Panc1 (cell line): Measurements from ENCODE around the gene SORT1. TPM values are rescaled to one million over a fixed set of nuclear protein-coding genes. Genes with fewer than 3 reads are reported as not detected.

Experiments used
- ATAC-seq: fragments of 200-7000 bp; cut with Tn5 transposase; 2 replicates; pipeline ENCODE4 v1.9.1; 2020; ENCODE audit warnings: mild to moderate bottlenecking, moderate library complexity
- BruUV-seq: library from RNA; stranded (reverse); fragments of 400-500 nt; replicated peaks from 2 replicates; lab custom pipeline; 2021; lab: Mats Ljungman, UMichigan
- CTCF ChIA-PET: fragments of 300-600 bp; sonication (Branson Sonifier 250); formaldehyde crosslinking; loops from one replicate; lab custom pipeline; 2022; ENCODE audit warnings: antibody characterized with exemption; lab: Charles Lee
- POLR2A ChIA-PET: fragments of 300-600 bp; sonication (Branson Sonifier 250); formaldehyde crosslinking; loops from one replicate; lab custom pipeline; 2022; ENCODE audit warnings: antibody characterized with exemption; lab: Charles Lee
- DNase-seq: peaks from one replicate; pipeline ENCODE4 v3.0.0-alpha.2; 2010; ENCODE audit warnings: low read depth, low spot score
- H3K27ac ChIP-seq: 2 replicates; pipeline ENCODE4 v1.5.1; 2011; ENCODE audit warnings: mild to moderate bottlenecking, low read length, inconsistent platforms
- H3K27me3 ChIP-seq: fragments of 200-500 bp; sonication (Bioruptor generic); 2 replicates; pipeline ENCODE4 v1.6.0; 2014; ENCODE audit warnings: low read length, inconsistent platforms; ENCODE audit not compliant: control insufficient read depth, insufficient read depth
- H3K36me3 ChIP-seq: fragments of 200-500 bp; sonication (Bioruptor generic); 2 replicates; pipeline ENCODE4 v1.5.1; 2014; ENCODE audit warnings: inconsistent platforms, mild to moderate bottlenecking, low read length, moderate library complexity; ENCODE audit not compliant: control insufficient read depth, insufficient read depth
- H3K4me1 ChIP-seq: 2 replicates; pipeline ENCODE4 v1.5.1; 2011; ENCODE audit warnings: inconsistent platforms, mild to moderate bottlenecking, low read length, moderate library complexity; ENCODE audit not compliant: control insufficient read depth, insufficient read depth
- H3K4me3 ChIP-seq, 2 experiments: 2 replicates each; pipeline ENCODE4 v1.5.1; 2011 to 2012; ENCODE audit warnings: low read depth in 2 of 2, low read length in 2 of 2, mild to moderate bottlenecking in 2 of 2, inconsistent platforms in 1 of 2, moderate library complexity in 1 of 2
- H3K9me3 ChIP-seq: fragments of 200-500 bp; sonication (Bioruptor generic); 2 replicates; pipeline ENCODE4 v1.5.1; 2014; ENCODE audit warnings: low read depth, mild to moderate bottlenecking, inconsistent platforms, low read length, moderate library complexity; ENCODE audit not compliant: control insufficient read depth, insufficient read depth
- CTCF ChIP-seq: fragments of 450-650 bp; IDR thresholded peaks from 2 replicates; pipeline ENCODE4 v1.5.1; 2017; ENCODE audit warnings: mild to moderate bottlenecking
- POLR2AphosphoS5 ChIP-seq: IDR thresholded peaks from 2 replicates; pipeline ENCODE4 v1.6.1; 2012; ENCODE audit warnings: mild to moderate bottlenecking, low read depth, low read length, moderate library complexity
- REST ChIP-seq, 2 experiments: IDR thresholded peaks; 2 replicates each; pipeline ENCODE4 v1.6.1; 2011 to 2012; ENCODE audit warnings: low read depth in 2 of 2, control low read depth in 1 of 2, low read length in 1 of 2, mild to moderate bottlenecking in 1 of 2, moderate library complexity in 1 of 2; ENCODE audit not compliant: insufficient read depth in 1 of 2
- SIN3A ChIP-seq: IDR thresholded peaks from 2 replicates; pipeline ENCODE4 v1.6.1; 2012; ENCODE audit warnings: low read depth, mild to moderate bottlenecking, low read length, moderate library complexity, borderline replicate concordance; ENCODE audit not compliant: insufficient read depth
- TCF7L2 ChIP-seq: IDR thresholded peaks from 2 replicates; pipeline ENCODE4 v1.6.1; 2011; ENCODE audit warnings: mild to moderate bottlenecking, low read depth, low read length, inconsistent platforms
- in situ Hi-C: cut with HindIII; loops from 2 replicates; pipeline ENCODE4 v1.10.0; 2016; ENCODE audit warnings: low sequenced_read_pairs, low pct_unique_long_range_greater_than_20kb
- intact Hi-C: fragments of 100-400 bp; cut with micrococcal nuclease; formaldehyde crosslinking; loops from one replicate; pipeline ENCODE4 v1.10.0; 2022; ENCODE audit not compliant: unreplicated experiment
- total RNA-seq: library from RNA; stranded (reverse); gene quantifications from one replicate; pipeline ENCODE4 v1.2.1, GENCODE V29; 2021; ENCODE audit not compliant: unreplicated experiment

Gene SORT1
- total RNA-seq, 1 experiment from 2014 or later: 25.1 TPM

- peaks cover 11% of the 10 kb centered on the region for H3K4me1 ChIP-seq
- H3K9me3 ChIP-seq: no peaks in the 10 kb centered on the region
- CTCF ChIA-PET: interaction anchor here (0.6 to 1.3 kb wide), 3 partner anchors 95 to 135 kb away, joined by 4 to 6 read pairs (median 5); partner anchors contain the start of gene CYB561D1
- in situ Hi-C loops: no loop called here
- BruUV-seq: no TSS peak
- intact Hi-C loops: loop anchor here (1.0 to 5.0 kb wide), 2 partner anchors 122 to 137 kb away; no protein-coding TSS in a partner anchor
- no peaks in the 10 kb centered on the region for H3K27me3 ChIP-seq
- H3K4me3 ChIP-seq: no peak overlapping the region
- POLR2A ChIA-PET: no interaction called here
- H3K27ac ChIP-seq: no peak overlapping the region
- ATAC-seq (no peak), DNase-seq (peak; percentile 50)
- TF ChIP-seq CTCF: peak; percentile 45; the same call in 1 of the 2 replicates
- TF ChIP-seq POLR2AphosphoS5: no peak
- no peak for TF ChIP-seq SIN3A
- TF ChIP-seq REST (IDR thresholded peaks at IDR 0.05; ENCODE audit: insufficient read depth in 1 of 2, low read depth in 2 of 2, low read length in 1 of 2): no peak
- TF ChIP-seq TCF7L2: no peak
- H3K36me3 ChIP-seq: peaks cover 11% of the 10 kb centered on the region
Observed at GRCh38 chr1:109399326-109399957, 1.7 kb upstream of the SORT1 start.

- no peaks in the 10 kb centered on the region for H3K27me3 ChIP-seq
- intact Hi-C loops (loop anchor here (1.0 to 5.0 kb wide), 2 partner anchors 121 to 136 kb away; no protein-coding TSS in a partner anchor), in situ Hi-C loops (no loop called here)
- POLR2A ChIA-PET: interaction anchor here (0.6 kb wide), 1 partner anchor 323 kb away, joined by 3 read pairs; the partner anchor contains the start of gene TAF13
- peak overlapping the region; percentile 50 to 63 for H3K4me3 ChIP-seq
- H3K36me3 ChIP-seq: peaks cover 8% of the 10 kb centered on the region
- no peaks in the 10 kb centered on the region for H3K9me3 ChIP-seq
- DNase-seq (no peak), ATAC-seq (peak; percentile 25)
- peak overlapping the region; percentile 79 for H3K27ac ChIP-seq
- no peak for TF ChIP-seq POLR2AphosphoS5
- peaks cover 11% of the 10 kb centered on the region for H3K4me1 ChIP-seq
- CTCF ChIA-PET: interaction anchor here (0.6 to 1.3 kb wide), 4 partner anchors 94 to 134 kb away, joined by 3 to 6 read pairs (median 4); partner anchors contain the start of gene CYB561D1
- BruUV-seq: no TSS peak
Observed at GRCh38 chr1:109398343-109399225, 866 bp upstream of the SORT1 start.
